Measurements from ENCODE around the gene XYLT2. TPM values are rescaled to one million over a fixed set of nuclear protein-coding genes. Genes with fewer than 3 reads are reported as not detected.
"Not testable (repeated sequence)": the region's sequence is repeated elsewhere in the genome, so short reads cannot be mapped to it uniquely, and the experiment has no call there.

Gene XYLT2
- total RNA-seq, 6 experiments from 2014 or later, result 7.0 to 13.8 (median 9.4) TPM

GRCh38 chr17:50312308-50312707 is 33.6 kb upstream of the XYLT2 start:
- Histone ChIP-seq H3K4me1 (no peaks in the 10 kb centered on the region), H3K36me3 (no peaks in the 10 kb centered on the region), H3K9me3 (no peaks in the 10 kb centered on the region), H3K27me3 (no peaks in the 10 kb centered on the region), H3K27ac (no peak overlapping the region), H3K4me3 (no peak overlapping the region)
- intact Hi-C loops (cut with DNase I), result no loop called here
- DNase-seq (no peak), ATAC-seq (no peak)
- 33% methylated on average over 2 of the region's 5 CpGs for WGBS (ENCODE audit: insufficient coverage, low coverage, low lambda C conversion rate, missing lambda C conversion rate)
- TF ChIP-seq CTCF (IDR thresholded peaks at IDR 0.05) (no peak), POLR2A (IDR thresholded peaks at IDR 0.05) (no peak)

- H3K4me3 ChIP-seq, result no peak overlapping the region
- intact Hi-C loops (cut with DNase I), result no loop called here
- H3K36me3 ChIP-seq, result no peaks in the 10 kb centered on the region
- no peak overlapping the region for H3K27ac ChIP-seq
- TF ChIP-seq POLR2A (IDR thresholded peaks at IDR 0.05), result no peak
- TF ChIP-seq CTCF (IDR thresholded peaks at IDR 0.05), result no peak
- no peak for ATAC-seq
- H3K9me3 ChIP-seq, result no peaks in the 10 kb centered on the region
- WGBS (ENCODE audit: insufficient coverage, low coverage, low lambda C conversion rate, missing lambda C conversion rate), result 70% methylated on average over 5 of the region's 6 CpGs
- DNase-seq, result no peak
- H3K27me3 ChIP-seq, result no peaks in the 10 kb centered on the region
- H3K4me1 ChIP-seq, result no peaks in the 10 kb centered on the region
These were observed 31.4 kb upstream of the XYLT2 start for GRCh38 chr17:50314456-50315011.

- H3K27ac ChIP-seq, result no peak overlapping the region
- ATAC-seq (no peak), DNase-seq (no peak)
- H3K27me3 ChIP-seq, result no peaks in the 10 kb centered on the region
- intact Hi-C loops (cut with DNase I), result no loop called here
- TF ChIP-seq CTCF (IDR thresholded peaks at IDR 0.05) (no peak), POLR2A (IDR thresholded peaks at IDR 0.05) (no peak)
- H3K9me3 ChIP-seq, result no peaks in the 10 kb centered on the region
- no peak overlapping the region for H3K4me3 ChIP-seq
- H3K36me3 ChIP-seq, result no peaks in the 10 kb centered on the region
- WGBS (ENCODE audit: insufficient coverage, low coverage, low lambda C conversion rate, missing lambda C conversion rate), result 67% methylated on average over 3 of the region's 3 CpGs
- H3K4me1 ChIP-seq, result no peaks in the 10 kb centered on the region
These were observed 29.8 kb upstream of the XYLT2 start for GRCh38 chr17:50316016-50316587.

- H3K27ac ChIP-seq; H3K36me3 ChIP-seq; intact Hi-C loops (cut with DNase I); H3K4me1 ChIP-seq; H3K9me3 ChIP-seq; ATAC-seq; H3K27me3 ChIP-seq; H3K4me3 ChIP-seq; DNase-seq: not testable (repeated sequence)
- WGBS (ENCODE audit: insufficient coverage, low coverage, low lambda C conversion rate, missing lambda C conversion rate), result 88% methylated on average over 2 of the region's 2 CpGs
These were observed 29.3 kb upstream of the XYLT2 start for GRCh38 chr17:50316660-50317059.

- no peak overlapping the region for H3K4me3 ChIP-seq
- intact Hi-C loops (cut with DNase I), result no loop called here
These were observed 28.8 kb upstream of the XYLT2 start for GRCh38 chr17:50317121-50317520.

More at GRCh38 chr17:50317121-50317520, 28.8 kb upstream of the XYLT2 start:
- no peaks in the 10 kb centered on the region for H3K4me1 ChIP-seq
- TF ChIP-seq CTCF (IDR thresholded peaks at IDR 0.05), result no peak
- TF ChIP-seq POLR2A (IDR thresholded peaks at IDR 0.05), result no peak
- WGBS (ENCODE audit: insufficient coverage, low coverage, low lambda C conversion rate, missing lambda C conversion rate), result 100% methylated on average over 2 of the region's 2 CpGs
- H3K36me3 ChIP-seq, result no peaks in the 10 kb centered on the region
- no peak overlapping the region for H3K27ac ChIP-seq
- no peaks in the 10 kb centered on the region for H3K9me3 ChIP-seq
- DNase-seq (no peak), ATAC-seq (no peak)
- H3K27me3 ChIP-seq, result no peaks in the 10 kb centered on the region

Data from right lobe of liver (tissue), 6 donors.